ENCODE results near the gene FLT4. TPM values are rescaled to one million over a fixed set of nuclear protein-coding genes. Genes with fewer than 3 reads are reported as not detected.
A peak's percentile ranks its signal among the peaks of the same experiment; 100 is the strongest.
"Not testable (repeated sequence)": the region's sequence is repeated elsewhere in the genome, so short reads cannot be mapped to it uniquely, and the experiment has no call there.

Gene FLT4
- total RNA-seq, 1 donor from 2014 or later, result 0.51 TPM

- Mint-ChIP-seq H3K4me3 (ENCODE audit: unreplicated experiment) (no peak overlapping the region), H3K27me3 (ENCODE audit: unreplicated experiment) (peaks cover 16% of the 10 kb centered on the region), H3K36me3 (ENCODE audit: unreplicated experiment) (no peaks in the 10 kb centered on the region), H3K27ac (ENCODE audit: unreplicated experiment) (no peak overlapping the region), H3K9me3 (ENCODE audit: unreplicated experiment) (no peaks in the 10 kb centered on the region), H3K4me1 (ENCODE audit: unreplicated experiment) (peaks cover 2% of the 10 kb centered on the region)
- DNase-seq (ENCODE audit: extremely low spot score, unreplicated experiment), result peak; percentile 83
- TF ChIP-seq CTCF (IDR thresholded peaks at IDR 0.05), result no peak
Observed at GRCh38 chr5:180673371-180674089, 24.1 kb upstream of the FLT4 start.

GRCh38 chr5:180671958-180672524 lies 22.6 kb upstream of the FLT4 start:
- not testable (repeated sequence) for H3K4me3 Mint-ChIP-seq (ENCODE audit: unreplicated experiment); H3K36me3 Mint-ChIP-seq (ENCODE audit: unreplicated experiment); H3K9me3 Mint-ChIP-seq (ENCODE audit: unreplicated experiment); H3K4me1 Mint-ChIP-seq (ENCODE audit: unreplicated experiment); H3K27ac Mint-ChIP-seq (ENCODE audit: unreplicated experiment)
- DNase-seq (ENCODE audit: extremely low spot score, unreplicated experiment), result peak; percentile 53
- peaks cover 16% of the 10 kb centered on the region for H3K27me3 Mint-ChIP-seq (ENCODE audit: unreplicated experiment)

- Mint-ChIP-seq H3K36me3 (ENCODE audit: unreplicated experiment) (no peaks in the 10 kb centered on the region), H3K27ac (ENCODE audit: unreplicated experiment) (no peak overlapping the region), H3K4me3 (ENCODE audit: unreplicated experiment) (no peak overlapping the region), H3K4me1 (ENCODE audit: unreplicated experiment) (peaks cover 2% of the 10 kb centered on the region), H3K9me3 (ENCODE audit: unreplicated experiment) (no peaks in the 10 kb centered on the region), H3K27me3 (ENCODE audit: unreplicated experiment) (peaks cover 16% of the 10 kb centered on the region)
- TF ChIP-seq CTCF (IDR thresholded peaks at IDR 0.05), result peak; percentile 69
- DNase-seq (ENCODE audit: extremely low spot score, unreplicated experiment), result peak; percentile 68
Observed at GRCh38 chr5:180670586-180671359, 21.4 kb upstream of the FLT4 start.

GRCh38 chr5:180670157-180670556 lies 20.8 kb upstream of the FLT4 start:
- DNase-seq (ENCODE audit: extremely low spot score, unreplicated experiment), result no peak
- Mint-ChIP-seq H3K36me3 (ENCODE audit: unreplicated experiment) (no peaks in the 10 kb centered on the region), H3K4me3 (ENCODE audit: unreplicated experiment) (no peak overlapping the region), H3K27me3 (ENCODE audit: unreplicated experiment) (peaks cover 17% of the 10 kb centered on the region), H3K4me1 (ENCODE audit: unreplicated experiment) (peaks cover 2% of the 10 kb centered on the region), H3K27ac (ENCODE audit: unreplicated experiment) (no peak overlapping the region), H3K9me3 (ENCODE audit: unreplicated experiment) (no peaks in the 10 kb centered on the region)
- no peak for TF ChIP-seq CTCF (IDR thresholded peaks at IDR 0.05)

GRCh38 chr5:180669661-180670060 lies 20.3 kb upstream of the FLT4 start:
- Mint-ChIP-seq H3K4me3 (ENCODE audit: unreplicated experiment) (no peak overlapping the region), H3K9me3 (ENCODE audit: unreplicated experiment) (no peaks in the 10 kb centered on the region), H3K4me1 (ENCODE audit: unreplicated experiment) (peaks cover 2% of the 10 kb centered on the region), H3K27ac (ENCODE audit: unreplicated experiment) (no peak overlapping the region), H3K36me3 (ENCODE audit: unreplicated experiment) (no peaks in the 10 kb centered on the region), H3K27me3 (ENCODE audit: unreplicated experiment) (peaks cover 17% of the 10 kb centered on the region)
- no peak for DNase-seq (ENCODE audit: extremely low spot score, unreplicated experiment)
- no peak for TF ChIP-seq CTCF (IDR thresholded peaks at IDR 0.05)

All from osteocyte (in vitro differentiated cells).